Endothelial cell of umbilical vein (primary cell): ENCODE data around the gene RPS19. TPM values are rescaled to one million over a fixed set of nuclear protein-coding genes. Genes with fewer than 3 reads are reported as not detected.

Experiments
- BruUV-seq: library from RNA; stranded (reverse); fragments of 400-500 nt; replicated peaks from 2 replicates; lab custom pipeline; 2021; lab: Mats Ljungman, UMichigan
- CTCF ChIA-PET: fragments of 300-600, 350-600 bp; sonication (Branson Sonifier 250); formaldehyde crosslinking; loops from one replicate; lab custom pipeline; 2021; ENCODE audit warnings: antibody characterized with exemption, inconsistent platforms; lab: Charles Lee
- POLR2A ChIA-PET: fragments of 300-600, 350-600 bp; sonication (Branson Sonifier 250); formaldehyde crosslinking; loops from one replicate; lab custom pipeline; 2021; ENCODE audit warnings: antibody characterized with exemption, inconsistent platforms; lab: Charles Lee
- DNase-seq: peaks from one replicate; pipeline ENCODE4 v3.0.0-alpha.2; 2011; ENCODE audit warnings: low read depth, low spot score
- FAIRE-seq: peaks from 2 replicates; lab custom pipeline; 2011; peaks lifted over from hg19 to GRCh38; lab: Jason Lieb, UNC
- H2AFZ ChIP-seq: 2 replicates; pipeline ENCODE4 v1.6.0; 2012; ENCODE audit warnings: low read depth, low read length, control low read depth, inconsistent platforms
- H3K27ac ChIP-seq: 2 replicates; pipeline ENCODE4 v1.5.1; 2011; ENCODE audit warnings: low read depth, mild to moderate bottlenecking, control low read depth, low read length, moderate library complexity; ENCODE audit not compliant: insufficient read depth
- H3K27me3 ChIP-seq, 2 experiments: 2 replicates each; pipeline versions ENCODE4 v1.6.0 to v1.6.1; 2011; ENCODE audit warnings: low read length in 2 of 2, mixed read lengths in 1 of 2; ENCODE audit not compliant: control insufficient read depth in 2 of 2, insufficient read depth in 2 of 2
- H3K36me3 ChIP-seq, 2 experiments: 2 replicates in 1 of 2; 3 replicates in 1 of 2; pipeline ENCODE4 v1.5.1; 2011; ENCODE audit warnings: low read length in 2 of 2, mild to moderate bottlenecking in 1 of 2, moderate library complexity in 1 of 2; ENCODE audit not compliant: control insufficient read depth in 2 of 2, insufficient read depth in 2 of 2; ENCODE audit errors: extremely low read depth in 1 of 2
- H3K4me1 ChIP-seq: 3 replicates; pipeline ENCODE4 v1.5.1; 2011; ENCODE audit warnings: mild to moderate bottlenecking, low read length; ENCODE audit not compliant: control insufficient read depth, insufficient read depth; ENCODE audit errors: extremely low read depth
- H3K4me2 ChIP-seq: 2 replicates; pipeline ENCODE4 v1.6.1; 2011; ENCODE audit warnings: low read length, control low read depth, mixed read lengths; ENCODE audit not compliant: insufficient read depth
- H3K4me3 ChIP-seq, 3 experiments: fragments of 200-600 bp in 1 of 3; sonication (generic), shearing (Covaris generic) in 1 of 3; replicated peaks in 1 of 3; 2 replicates each; pipeline ENCODE4 v1.5.1; 2011 to 2016; ENCODE audit warnings: control low read depth in 3 of 3, low read length in 3 of 3, mild to moderate bottlenecking in 2 of 3, inconsistent platforms in 1 of 3, low read depth in 1 of 3, moderate library complexity in 1 of 3; ENCODE audit not compliant: insufficient read depth in 1 of 3
- H3K79me2 ChIP-seq: 2 replicates; pipeline ENCODE4 v1.6.0; 2012; ENCODE audit warnings: low read length, inconsistent platforms; ENCODE audit not compliant: control insufficient read depth, insufficient read depth
- H3K9ac ChIP-seq: replicated peaks from 2 replicates; pipeline ENCODE3; 2011; ENCODE audit warnings: low read length, control low read depth; ENCODE audit not compliant: insufficient read depth; ENCODE audit errors: extremely low read depth
- H3K9me1 ChIP-seq: replicated peaks from 3 replicates; pipeline ENCODE4 v1.6.0; 2011; ENCODE audit warnings: mild to moderate bottlenecking, low read length; ENCODE audit not compliant: control insufficient read depth, insufficient read depth; ENCODE audit errors: extremely low read depth
- H3K9me3 ChIP-seq: replicated peaks from 2 replicates; pipeline ENCODE4 v1.5.1; 2012; ENCODE audit warnings: low read length, inconsistent platforms; ENCODE audit not compliant: control insufficient read depth, insufficient read depth
- H4K20me1 ChIP-seq: replicated peaks from 2 replicates; pipeline ENCODE3; 2011; ENCODE audit warnings: mild to moderate bottlenecking, low read length; ENCODE audit not compliant: control insufficient read depth, insufficient read depth; ENCODE audit errors: extremely low read depth
- EZH2 ChIP-seq: IDR thresholded peaks from 2 replicates; pipeline ENCODE4 v1.6.1; 2012; ENCODE audit warnings: borderline replicate concordance, low read depth, mild to moderate bottlenecking, moderate library complexity, low read length, inconsistent platforms; ENCODE audit not compliant: severe bottlenecking
- FOS ChIP-seq: IDR thresholded peaks from 2 replicates; pipeline ENCODE4 v1.6.1; 2011; ENCODE audit warnings: mild to moderate bottlenecking, low read length, moderate library complexity, borderline replicate concordance; ENCODE audit not compliant: insufficient read depth
- GATA2 ChIP-seq: IDR thresholded peaks from 2 replicates; pipeline ENCODE4 v1.7.0; 2011; ENCODE audit warnings: low read depth, mild to moderate bottlenecking, moderate library complexity, mixed read lengths, low read length; ENCODE audit not compliant: insufficient read length, insufficient read depth
- JUN ChIP-seq: IDR thresholded peaks from 2 replicates; pipeline ENCODE4 v1.6.1; 2011; ENCODE audit warnings: borderline replicate concordance, low read depth; ENCODE audit not compliant: insufficient read length, insufficient read depth
- MAX ChIP-seq: IDR thresholded peaks from 2 replicates; pipeline ENCODE4 v1.6.1; 2011; ENCODE audit not compliant: insufficient read depth, insufficient read length
- MYC ChIP-seq: IDR thresholded peaks from one replicate; pipeline ENCODE4 v1.6.1; 2011; ENCODE audit warnings: mild to moderate bottlenecking, low read depth, low read length
- POLR2A ChIP-seq: IDR thresholded peaks from 2 replicates; pipeline ENCODE4 v1.6.1; 2012; ENCODE audit warnings: low read depth, mild to moderate bottlenecking, control low read depth, low read length
- POLR2AphosphoS5 ChIP-seq: IDR thresholded peaks from 2 replicates; pipeline ENCODE4 v1.6.1; 2012; ENCODE audit warnings: low read depth, mild to moderate bottlenecking, control low read depth, low read length, moderate library complexity; ENCODE audit not compliant: insufficient read depth
- dilution Hi-C: fragments of 300-500 bp; cut with MboI; formaldehyde crosslinking; loops from one replicate; pipeline ENCODE4 v1.15.0; 2019; ENCODE audit warnings: low sequenced_read_pairs; ENCODE audit not compliant: extremely low pct_ligation_motif_present
- intact Hi-C: fragments of 100-400 bp; cut with micrococcal nuclease; formaldehyde crosslinking; loops from one replicate; pipeline ENCODE4 v1.10.0; 2022
- polyA plus RNA-seq, 4 experiments: library from polyadenylated mRNA; depleted of rRNA in 3 of 4; stranded (reverse) in 3 of 4; unstranded in 1 of 4; fragments of >200 nt; gene quantifications; 2 replicates each; pipeline versions ENCODE4 v1.2.1 to v1.2.3, GENCODE V29; 2011 to 2012; ENCODE audit warnings: missing spikeins in 1 of 4
- total RNA-seq: library from RNA; stranded (reverse); gene quantifications from 2 replicates; pipeline ENCODE4 v1.2.3, GENCODE V29; 2021
- TF ChIP-seq, protein P1 (sequence below), 2 donors: IDR thresholded peaks; 1 replicate in 1 of 2; 2 replicates in 1 of 2; pipeline ENCODE4 v1.5.1; 2011; ENCODE audit warnings: low read length in 2 of 2, mild to moderate bottlenecking in 2 of 2, moderate library complexity in 2 of 2, control low read depth in 1 of 2, inconsistent platforms in 1 of 2, low read depth in 1 of 2; ENCODE audit not compliant: insufficient read depth in 1 of 2; ENCODE audit errors: extremely low read depth in 1 of 2

Gene RPS19
- total and polyA plus RNA-seq, 2 donors (not counting 3 experiments of a cell fraction or from before 2014, with no cell fraction given): 2,234 to 4,353 TPM

- intact Hi-C loops: no loop called here
- POLR2A ChIA-PET: no interaction called here
- H3K4me2 ChIP-seq: no peak within 1 kb of the TSS
These were observed 15.5 kb upstream of the RPS19 start, which contains the start of gene LYPD4 for GRCh38 chr19:41844601-41845000. Gene LYPD4 (minus strand): TSS chr19:41844683. CDS start chr19:41839285, 5,398 bp downstream.

GRCh38 chr19:41845001-41845050 is 15.2 kb upstream of the RPS19 start, which contains the start of gene DMRTC2:
Gene DMRTC2 (plus strand): TSS chr19:41845042. CDS start chr19:41847429, 2,387 bp downstream.
- TF ChIP-seq GATA2: no peak
- TF ChIP-seq JUN: no peak
- no peak for TF ChIP-seq POLR2AphosphoS5
- TF ChIP-seq FOS: no peak
- no peak for TF ChIP-seq MYC
- no peak for TF ChIP-seq EZH2
- no peak for TF ChIP-seq MAX
- TF ChIP-seq POLR2A: no peak
- TF ChIP-seq, protein P1, sequence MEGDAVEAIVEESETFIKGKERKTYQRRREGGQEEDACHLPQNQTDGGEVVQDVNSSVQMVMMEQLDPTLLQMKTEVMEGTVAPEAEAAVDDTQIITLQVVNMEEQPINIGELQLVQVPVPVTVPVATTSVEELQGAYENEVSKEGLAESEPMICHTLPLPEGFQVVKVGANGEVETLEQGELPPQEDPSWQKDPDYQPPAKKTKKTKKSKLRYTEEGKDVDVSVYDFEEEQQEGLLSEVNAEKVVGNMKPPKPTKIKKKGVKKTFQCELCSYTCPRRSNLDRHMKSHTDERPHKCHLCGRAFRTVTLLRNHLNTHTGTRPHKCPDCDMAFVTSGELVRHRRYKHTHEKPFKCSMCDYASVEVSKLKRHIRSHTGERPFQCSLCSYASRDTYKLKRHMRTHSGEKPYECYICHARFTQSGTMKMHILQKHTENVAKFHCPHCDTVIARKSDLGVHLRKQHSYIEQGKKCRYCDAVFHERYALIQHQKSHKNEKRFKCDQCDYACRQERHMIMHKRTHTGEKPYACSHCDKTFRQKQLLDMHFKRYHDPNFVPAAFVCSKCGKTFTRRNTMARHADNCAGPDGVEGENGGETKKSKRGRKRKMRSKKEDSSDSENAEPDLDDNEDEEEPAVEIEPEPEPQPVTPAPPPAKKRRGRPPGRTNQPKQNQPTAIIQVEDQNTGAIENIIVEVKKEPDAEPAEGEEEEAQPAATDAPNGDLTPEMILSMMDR (IDR thresholded peaks at IDR 0.05; ENCODE audit: extremely low read depth in 1 of 2, insufficient read depth in 1 of 2, low read depth in 1 of 2, low read length in 2 of 2): no peak
- no peaks in the 10 kb centered on the region for H3K36me3 ChIP-seq
- H3K9ac ChIP-seq: no peak within 1 kb of the TSS
- POLR2A ChIA-PET: no interaction called here
- no peaks in the 10 kb centered on the region for H4K20me1 ChIP-seq
- no TSS peak for BruUV-seq
- FAIRE-seq (no peak), DNase-seq (no peak)
- H2AFZ ChIP-seq: no peak within 1 kb of the TSS
- no peak within 1 kb of the TSS for H3K4me2 ChIP-seq
- no peaks in the 10 kb centered on the region for H3K9me3 ChIP-seq
- H3K4me1 ChIP-seq: no peaks in the 10 kb centered on the region
- H3K9me1 ChIP-seq: no peaks in the 10 kb centered on the region
- no peaks in the 10 kb centered on the region for H3K79me2 ChIP-seq
- CTCF ChIA-PET: no interaction called here
- intact Hi-C loops: no loop called here
- no peak within 1 kb of the TSS for H3K27ac ChIP-seq
- dilution Hi-C loops: no loop called here
- H3K27me3 ChIP-seq: no peaks in the 10 kb centered on the region
- H3K4me3 ChIP-seq: no peak within 1 kb of the TSS

More at GRCh38 chr19:41844601-41845000, 15.5 kb upstream of the RPS19 start, which contains the start of gene LYPD4:
- Histone ChIP-seq H3K4me1 (no peaks in the 10 kb centered on the region), H3K9me1 (no peaks in the 10 kb centered on the region), H3K27me3 (no peaks in the 10 kb centered on the region), H4K20me1 (no peaks in the 10 kb centered on the region), H3K9ac (no peak within 1 kb of the TSS), H3K79me2 (no peaks in the 10 kb centered on the region), H3K36me3 (no peaks in the 10 kb centered on the region), H2AFZ (no peak within 1 kb of the TSS), H3K4me3 (no peak within 1 kb of the TSS), H3K9me3 (no peaks in the 10 kb centered on the region), H3K27ac (no peak within 1 kb of the TSS)
- DNase-seq: no peak
- dilution Hi-C loops: no loop called here
- no TSS peak for BruUV-seq
- no peak for FAIRE-seq
- TF ChIP-seq, protein P1 (IDR thresholded peaks at IDR 0.05; ENCODE audit: extremely low read depth in 1 of 2, insufficient read depth in 1 of 2, low read depth in 1 of 2, low read length in 2 of 2): no peak
- TF ChIP-seq MYC (no peak), JUN (no peak), GATA2 (no peak), EZH2 (no peak), POLR2AphosphoS5 (no peak), FOS (no peak)
- CTCF ChIA-PET: no interaction called here
